Ovary (tissue), 3 donors: ENCODE measurements around the gene ANKRD44.

Source experiments
- POLR2A ChIP-seq: fragments of 450-650 bp; IDR thresholded peaks from one replicate; pipeline ENCODE4 v1.6.1; 2017; ENCODE audit warnings: antibody characterized with exemption, mild to moderate bottlenecking, moderate library complexity
- TF ChIP-seq, protein P1 (sequence below), 3 donors: fragments of 450-650 bp in 2 of 3; fragments of 200-600 bp in 1 of 3; IDR thresholded peaks; one replicate each; pipeline versions ENCODE4 v1.5.1 to v1.8.0; 2016 to 2022; ENCODE audit warnings: antibody characterized with exemption in 3 of 3, mild to moderate bottlenecking in 1 of 3
- donor health status: DM: no; HTN: no; CAD: no.

DNA sequence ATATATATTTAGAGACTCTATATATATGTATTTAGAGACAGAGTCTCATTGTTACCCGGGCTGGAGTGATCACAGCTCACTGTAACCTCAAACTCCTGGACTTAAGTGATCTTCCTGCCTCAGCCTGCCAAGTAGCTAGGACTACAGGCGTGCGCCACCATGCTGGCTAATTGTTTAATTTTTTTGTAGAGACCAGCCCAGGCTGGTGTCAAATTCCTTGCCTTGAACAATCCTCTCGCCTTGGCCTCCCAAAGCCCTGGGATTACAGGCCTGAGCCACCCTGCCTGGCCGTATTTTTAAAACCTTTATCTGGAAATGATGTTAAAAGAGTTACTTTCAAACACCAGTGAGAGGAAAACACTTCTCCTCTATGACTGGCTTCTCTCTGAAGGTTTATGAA is 353.1 kb downstream of the ANKRD44 start:
- no peak for TF ChIP-seq POLR2A
- TF ChIP-seq, protein P1, sequence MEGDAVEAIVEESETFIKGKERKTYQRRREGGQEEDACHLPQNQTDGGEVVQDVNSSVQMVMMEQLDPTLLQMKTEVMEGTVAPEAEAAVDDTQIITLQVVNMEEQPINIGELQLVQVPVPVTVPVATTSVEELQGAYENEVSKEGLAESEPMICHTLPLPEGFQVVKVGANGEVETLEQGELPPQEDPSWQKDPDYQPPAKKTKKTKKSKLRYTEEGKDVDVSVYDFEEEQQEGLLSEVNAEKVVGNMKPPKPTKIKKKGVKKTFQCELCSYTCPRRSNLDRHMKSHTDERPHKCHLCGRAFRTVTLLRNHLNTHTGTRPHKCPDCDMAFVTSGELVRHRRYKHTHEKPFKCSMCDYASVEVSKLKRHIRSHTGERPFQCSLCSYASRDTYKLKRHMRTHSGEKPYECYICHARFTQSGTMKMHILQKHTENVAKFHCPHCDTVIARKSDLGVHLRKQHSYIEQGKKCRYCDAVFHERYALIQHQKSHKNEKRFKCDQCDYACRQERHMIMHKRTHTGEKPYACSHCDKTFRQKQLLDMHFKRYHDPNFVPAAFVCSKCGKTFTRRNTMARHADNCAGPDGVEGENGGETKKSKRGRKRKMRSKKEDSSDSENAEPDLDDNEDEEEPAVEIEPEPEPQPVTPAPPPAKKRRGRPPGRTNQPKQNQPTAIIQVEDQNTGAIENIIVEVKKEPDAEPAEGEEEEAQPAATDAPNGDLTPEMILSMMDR (IDR thresholded peaks at IDR 0.05): no peak
